K562 (cell line): ENCODE results near the gene UCHL5. TPM values are rescaled to one million over a fixed set of nuclear protein-coding genes. Genes with fewer than 3 reads are reported as not detected.
A peak's percentile ranks its signal among the peaks of the same experiment; 100 is the strongest.

Experiments used
- ATF7 ChIP-seq: fragments of 450-650 bp; IDR thresholded peaks from 2 replicates; pipeline ENCODE4 v1.7.1; 2014; ENCODE audit warnings: mild to moderate bottlenecking, moderate library complexity
- COPS2 ChIP-seq: fragments of 450-650 bp; conservative IDR thresholded peaks from 2 replicates; pipeline ENCODE4 v1.6.1; 2016; ENCODE audit warnings: mild to moderate bottlenecking, moderate library complexity
- CSDE1 ChIP-seq, 2 experiments: fragments of 450-650 bp; IDR thresholded peaks; 2 replicates each; pipeline ENCODE4 v1.6.1; 2016; ENCODE audit warnings: mild to moderate bottlenecking in 1 of 2
- FIP1L1 ChIP-seq: fragments of 200-400 bp; formaldehyde crosslinking; IDR thresholded peaks from 2 replicates; pipeline ENCODE4 v1.6.1; 2018; ENCODE audit warnings: mild to moderate bottlenecking, low read depth, low read length; ENCODE audit not compliant: poor library complexity, severe bottlenecking
- KAT8 ChIP-seq: fragments of 450-650 bp; IDR thresholded peaks from 2 replicates; pipeline ENCODE4 v1.6.1; 2016; ENCODE audit warnings: low read depth, mild to moderate bottlenecking
- MAFF ChIP-seq: IDR thresholded peaks from 2 replicates; pipeline ENCODE4 v1.6.1; 2012; ENCODE audit warnings: low read length, improper control_type of control experiment
- MAFK ChIP-seq: IDR thresholded peaks from 2 replicates; pipeline ENCODE4 v1.6.1; 2011; ENCODE audit warnings: low read length, improper control_type of control experiment
- NELFE ChIP-seq: IDR thresholded peaks from 2 replicates; pipeline ENCODE4 v1.6.1; 2011; ENCODE audit warnings: mild to moderate bottlenecking; ENCODE audit not compliant: insufficient read depth, insufficient read length
- NFIC ChIP-seq: fragments of 450-650 bp; IDR thresholded peaks from 2 replicates; pipeline ENCODE4 v1.6.1; 2017; ENCODE audit warnings: mild to moderate bottlenecking, inconsistent platforms
- NRF1 ChIP-seq, 2 experiments: fragments of 450-650 bp; IDR thresholded peaks in 1 of 2; conservative IDR thresholded peaks in 1 of 2; 2 replicates each; pipeline ENCODE4 v1.6.1; 2014; ENCODE audit warnings: mild to moderate bottlenecking in 2 of 2
- PHF21A ChIP-seq: fragments of 450-650 bp; IDR thresholded peaks from 2 replicates; pipeline ENCODE4 v1.6.1; 2017; ENCODE audit warnings: low read depth, borderline replicate concordance
- PTTG1 ChIP-seq: fragments of 450-650 bp; IDR thresholded peaks from 2 replicates; pipeline ENCODE4 v1.6.1; 2016; ENCODE audit warnings: low read depth, mild to moderate bottlenecking, missing genetic modification characterization, missing compliant biosample characterization
- SLC30A9 ChIP-seq: fragments of 250-450 bp; sonication (Bioruptor Pico); IDR thresholded peaks from 2 replicates; pipeline ENCODE4 v1.8.0; 2022; ENCODE audit warnings: mild to moderate bottlenecking, moderate library complexity
- SMAD2 ChIP-seq: fragments of 150-350 bp; IDR thresholded peaks from 2 replicates; pipeline ENCODE4 v1.6.1; 2014; ENCODE audit warnings: low read depth, mild to moderate bottlenecking, low read length
- STAT5A ChIP-seq: IDR thresholded peaks from 2 replicates; pipeline ENCODE4 v1.6.1; 2012; ENCODE audit warnings: low read length, inconsistent platforms, borderline replicate concordance
- ZBTB1 ChIP-seq: sonication (generic); formaldehyde crosslinking; IDR thresholded peaks from 2 replicates; pipeline ENCODE4 v1.8.1; 2023; ENCODE audit warnings: missing genetic modification reagents, low read depth, mild to moderate bottlenecking, borderline replicate concordance
- ZNF785 ChIP-seq: fragments of 250-450 bp; sonication (Bioruptor Pico); IDR thresholded peaks from 2 replicates; pipeline ENCODE4 v1.4.0; 2020; ENCODE audit warnings: mild to moderate bottlenecking
- polyA plus RNA-seq, 8 experiments: library from polyadenylated mRNA; depleted of rRNA in 4 of 8; stranded (reverse) in 5 of 8; unstranded in 3 of 8; fragments of >200 nt; fragmentation: Nextera tagmentation in 2 of 8; fragmentation: Illumina TruSeq in 1 of 8; extraction: Ambion mirVana in 2 of 8; extraction: Trizol in 1 of 8; gene quantifications; 2 replicates each; pipeline versions ENCODE4 v1.2.1 to v1.2.3, GENCODE V29; 2011 to 2014; ENCODE audit warnings: inconsistent platforms in 1 of 8, missing spikeins in 1 of 8
- total RNA-seq, 7 experiments: library from RNA; depleted of rRNA in 6 of 7; stranded (reverse); fragments of >200 nt in 6 of 7; fragmentation: Illumina TruSeq in 2 of 7; extraction: Trizol in 2 of 7; gene quantifications; 2 replicates each; pipeline versions ENCODE4 v1.2.1 to v1.2.3, GENCODE V29; 2011 to 2021; ENCODE audit warnings: low replicate concordance in 1 of 7
- TF ChIP-seq, protein P1 (sequence below): fragments of 150-350 bp; IDR thresholded peaks from 2 replicates; pipeline ENCODE4 v1.6.1; 2014; ENCODE audit warnings: low read depth, mild to moderate bottlenecking, low read length, borderline replicate concordance
- TF ChIP-seq, protein P2 (sequence below): fragments of 450-650 bp; IDR thresholded peaks from 2 replicates; pipeline ENCODE4 v1.6.1; 2016; ENCODE audit warnings: missing biosample characterization, missing genetic modification characterization
- TF ChIP-seq, protein P3 (sequence below): fragments of 250-450 bp; sonication (Bioruptor Pico); IDR thresholded peaks from 2 replicates; pipeline ENCODE4 v1.8.0; 2022; ENCODE audit warnings: inconsistent platforms, mild to moderate bottlenecking, moderate library complexity, borderline replicate concordance
- TF ChIP-seq, protein P4 (sequence below): fragments of 250-450 bp; sonication (Bioruptor Pico); IDR thresholded peaks from 2 replicates; pipeline ENCODE4 v1.4.0; 2020; ENCODE audit warnings: mild to moderate bottlenecking, moderate library complexity
- TF ChIP-seq, protein P5 (sequence below): fragments of 450-650 bp; formaldehyde crosslinking; IDR thresholded peaks from 2 replicates; pipeline ENCODE4 v1.4.0; 2020; ENCODE audit warnings: mild to moderate bottlenecking, moderate library complexity

Gene UCHL5
- total and polyA plus RNA-seq, 9 of the 15 experiments (the other 6 are each of a cell fraction or from before 2014, with no cell fraction given) = 61.0 to 206 (median 122) TPM

DNA sequence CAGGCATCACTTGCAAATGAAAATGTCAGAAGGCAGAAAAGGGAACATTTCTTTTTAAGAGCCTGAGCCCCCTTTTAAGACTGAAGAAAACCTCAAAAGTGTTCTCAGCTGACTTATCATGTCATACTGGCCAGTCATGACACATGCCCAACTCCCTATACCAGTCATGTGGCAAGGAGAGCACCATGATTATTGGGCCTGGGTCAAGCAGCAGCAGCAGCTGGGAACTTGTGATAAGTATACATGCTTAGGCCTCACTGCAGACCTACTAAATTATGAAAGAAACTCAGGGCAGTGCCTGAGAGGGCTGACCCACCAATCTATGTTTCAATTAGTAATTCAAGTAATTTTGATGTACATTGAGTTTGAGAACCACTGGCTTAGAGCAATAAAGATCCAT lies 8.9 kb upstream of the UCHL5 start (continued):
- TF ChIP-seq, protein P1, sequence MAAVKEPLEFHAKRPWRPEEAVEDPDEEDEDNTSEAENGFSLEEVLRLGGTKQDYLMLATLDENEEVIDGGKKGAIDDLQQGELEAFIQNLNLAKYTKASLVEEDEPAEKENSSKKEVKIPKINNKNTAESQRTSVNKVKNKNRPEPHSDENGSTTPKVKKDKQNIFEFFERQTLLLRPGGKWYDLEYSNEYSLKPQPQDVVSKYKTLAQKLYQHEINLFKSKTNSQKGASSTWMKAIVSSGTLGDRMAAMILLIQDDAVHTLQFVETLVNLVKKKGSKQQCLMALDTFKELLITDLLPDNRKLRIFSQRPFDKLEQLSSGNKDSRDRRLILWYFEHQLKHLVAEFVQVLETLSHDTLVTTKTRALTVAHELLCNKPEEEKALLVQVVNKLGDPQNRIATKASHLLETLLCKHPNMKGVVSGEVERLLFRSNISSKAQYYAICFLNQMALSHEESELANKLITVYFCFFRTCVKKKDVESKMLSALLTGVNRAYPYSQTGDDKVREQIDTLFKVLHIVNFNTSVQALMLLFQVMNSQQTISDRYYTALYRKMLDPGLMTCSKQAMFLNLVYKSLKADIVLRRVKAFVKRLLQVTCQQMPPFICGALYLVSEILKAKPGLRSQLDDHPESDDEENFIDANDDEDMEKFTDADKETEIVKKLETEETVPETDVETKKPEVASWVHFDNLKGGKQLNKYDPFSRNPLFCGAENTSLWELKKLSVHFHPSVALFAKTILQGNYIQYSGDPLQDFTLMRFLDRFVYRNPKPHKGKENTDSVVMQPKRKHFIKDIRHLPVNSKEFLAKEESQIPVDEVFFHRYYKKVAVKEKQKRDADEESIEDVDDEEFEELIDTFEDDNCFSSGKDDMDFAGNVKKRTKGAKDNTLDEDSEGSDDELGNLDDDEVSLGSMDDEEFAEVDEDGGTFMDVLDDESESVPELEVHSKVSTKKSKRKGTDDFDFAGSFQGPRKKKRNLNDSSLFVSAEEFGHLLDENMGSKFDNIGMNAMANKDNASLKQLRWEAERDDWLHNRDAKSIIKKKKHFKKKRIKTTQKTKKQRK = no peak
- no peak for TF ChIP-seq PHF21A
- TF ChIP-seq FIP1L1 = no peak
- no peak for TF ChIP-seq COPS2
- TF ChIP-seq NRF1 (conservative IDR thresholded peaks at IDR 0.05 in 1 of 2, IDR thresholded peaks at IDR 0.05 in 1 of 2) = 0 out of 4 replicates have a peak, but pooled peaks have one; percentile 8 to 15
- no peak for TF ChIP-seq SMAD2
- TF ChIP-seq SLC30A9 (CRISPR knock-in tag) = no peak
- TF ChIP-seq, protein P2, sequence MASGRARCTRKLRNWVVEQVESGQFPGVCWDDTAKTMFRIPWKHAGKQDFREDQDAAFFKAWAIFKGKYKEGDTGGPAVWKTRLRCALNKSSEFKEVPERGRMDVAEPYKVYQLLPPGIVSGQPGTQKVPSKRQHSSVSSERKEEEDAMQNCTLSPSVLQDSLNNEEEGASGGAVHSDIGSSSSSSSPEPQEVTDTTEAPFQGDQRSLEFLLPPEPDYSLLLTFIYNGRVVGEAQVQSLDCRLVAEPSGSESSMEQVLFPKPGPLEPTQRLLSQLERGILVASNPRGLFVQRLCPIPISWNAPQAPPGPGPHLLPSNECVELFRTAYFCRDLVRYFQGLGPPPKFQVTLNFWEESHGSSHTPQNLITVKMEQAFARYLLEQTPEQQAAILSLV (tag) = no peak
- no peak for TF ChIP-seq CSDE1 (IDR thresholded peaks at IDR 0.05)
- TF ChIP-seq ZNF785 (CRISPR knock-in tag) = no peak
- peak; percentile 51; the same call in 1 of the 2 replicates for TF ChIP-seq NFIC
- no peak for TF ChIP-seq ZBTB1 (CRISPR knock-in tag)
- no peak for TF ChIP-seq MAFF
- TF ChIP-seq, protein P3, sequence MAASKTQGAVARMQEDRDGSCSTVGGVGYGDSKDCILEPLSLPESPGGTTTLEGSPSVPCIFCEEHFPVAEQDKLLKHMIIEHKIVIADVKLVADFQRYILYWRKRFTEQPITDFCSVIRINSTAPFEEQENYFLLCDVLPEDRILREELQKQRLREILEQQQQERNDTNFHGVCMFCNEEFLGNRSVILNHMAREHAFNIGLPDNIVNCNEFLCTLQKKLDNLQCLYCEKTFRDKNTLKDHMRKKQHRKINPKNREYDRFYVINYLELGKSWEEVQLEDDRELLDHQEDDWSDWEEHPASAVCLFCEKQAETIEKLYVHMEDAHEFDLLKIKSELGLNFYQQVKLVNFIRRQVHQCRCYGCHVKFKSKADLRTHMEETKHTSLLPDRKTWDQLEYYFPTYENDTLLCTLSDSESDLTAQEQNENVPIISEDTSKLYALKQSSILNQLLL (CRISPR knock-in tag) = no peak
- TF ChIP-seq, protein P4, sequence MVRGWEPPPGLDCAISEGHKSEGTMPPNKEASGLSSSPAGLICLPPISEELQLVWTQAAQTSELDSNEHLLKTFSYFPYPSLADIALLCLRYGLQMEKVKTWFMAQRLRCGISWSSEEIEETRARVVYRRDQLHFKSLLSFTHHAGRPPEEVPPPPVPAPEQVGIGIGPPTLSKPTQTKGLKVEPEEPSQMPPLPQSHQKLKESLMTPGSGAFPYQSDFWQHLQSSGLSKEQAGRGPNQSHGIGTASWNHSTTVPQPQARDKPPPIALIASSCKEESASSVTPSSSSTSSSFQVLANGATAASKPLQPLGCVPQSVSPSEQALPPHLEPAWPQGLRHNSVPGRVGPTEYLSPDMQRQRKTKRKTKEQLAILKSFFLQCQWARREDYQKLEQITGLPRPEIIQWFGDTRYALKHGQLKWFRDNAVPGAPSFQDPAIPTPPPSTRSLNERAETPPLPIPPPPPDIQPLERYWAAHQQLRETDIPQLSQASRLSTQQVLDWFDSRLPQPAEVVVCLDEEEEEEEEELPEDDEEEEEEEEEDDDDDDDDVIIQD = no peak
- TF ChIP-seq, protein P5, sequence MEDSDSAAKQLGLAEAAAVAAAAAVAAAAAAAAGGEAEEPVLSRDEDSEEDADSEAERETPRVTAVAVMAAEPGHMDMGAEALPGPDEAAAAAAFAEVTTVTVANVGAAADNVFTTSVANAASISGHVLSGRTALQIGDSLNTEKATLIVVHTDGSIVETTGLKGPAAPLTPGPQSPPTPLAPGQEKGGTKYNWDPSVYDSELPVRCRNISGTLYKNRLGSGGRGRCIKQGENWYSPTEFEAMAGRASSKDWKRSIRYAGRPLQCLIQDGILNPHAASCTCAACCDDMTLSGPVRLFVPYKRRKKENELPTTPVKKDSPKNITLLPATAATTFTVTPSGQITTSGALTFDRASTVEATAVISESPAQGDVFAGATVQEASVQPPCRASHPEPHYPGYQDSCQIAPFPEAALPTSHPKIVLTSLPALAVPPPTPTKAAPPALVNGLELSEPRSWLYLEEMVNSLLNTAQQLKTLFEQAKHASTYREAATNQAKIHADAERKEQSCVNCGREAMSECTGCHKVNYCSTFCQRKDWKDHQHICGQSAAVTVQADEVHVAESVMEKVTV (CRISPR knock-in tag) = no peak
- TF ChIP-seq NELFE = no peak
- TF ChIP-seq PTTG1 = no peak
- no peak for TF ChIP-seq ATF7
- TF ChIP-seq KAT8 = no peak
- peak; percentile 64 for TF ChIP-seq STAT5A
- no peak for TF ChIP-seq MAFK
